Posterior vena cava (tissue), 2 donors: ENCODE results near the gene MR1. TPM values are rescaled to one million over a fixed set of nuclear protein-coding genes. Genes with fewer than 3 reads are reported as not detected.
"Not testable (repeated sequence)": the region's sequence is repeated elsewhere in the genome, so short reads cannot be mapped to it uniquely, and the experiment has no call there.

Experiments
- DNase-seq: peaks from one replicate; pipeline ENCODE4 v3.0.0-alpha.2; 2020; ENCODE audit warnings: low spot score
- intact Hi-C, 2 donors: fragments of 100-400 bp; cut with DNase I; formaldehyde crosslinking; loops; one replicate each; pipeline versions ENCODE4 v1.14.1 to v1.14.2; 2022 to 2023
- total RNA-seq, 2 donors: library from RNA; stranded (reverse); fragmentation: NEBNext Ultra II Directional; extraction: Animal tissue kit (Norgen Biotek cat#: 25700); gene quantifications; one replicate each; pipeline ENCODE4 v1.2.1, GENCODE V29; 2021
- donor health status: DM: yes; HTN: yes; CAD: no.
- donor health status: DM: yes; HTN: yes; CAD: no.

The MR1 gene
- total RNA-seq, 2 donors from 2014 or later = 13.9 to 21.9 TPM

- intact Hi-C loops = loop anchor here in 1 of 2 donors (5.0 kb wide), 1 partner anchor 508 kb away; no protein-coding TSS in a partner anchor
- no peak for DNase-seq
These were observed 25.7 kb downstream of the MR1 start for GRCh38 chr1:181059435-181059834.

GRCh38 chr1:181060066-181060465, 26.3 kb downstream of the MR1 start:
- DNase-seq = no peak
- intact Hi-C loops = no loop called here

- DNase-seq, intact Hi-C loops: not testable (repeated sequence)
These were observed 27.2 kb downstream of the MR1 start for GRCh38 chr1:181060947-181061346.

GRCh38 chr1:181061487-181061886, 27.7 kb downstream of the MR1 start:
- no peak for DNase-seq
- intact Hi-C loops = no loop called here

GRCh38 chr1:181061891-181062835, 28.4 kb downstream of the MR1 start:
- intact Hi-C loops = no loop called here
- DNase-seq = peak; percentile 83

- no peak for DNase-seq
- intact Hi-C loops = no loop called here
These were observed 29.1 kb downstream of the MR1 start for GRCh38 chr1:181062836-181063428.

GRCh38 chr1:181064011-181064623, 30.3 kb downstream of the MR1 start:
- DNase-seq = no peak
- intact Hi-C loops = no loop called here

- intact Hi-C loops = no loop called here
- no peak for DNase-seq
These were observed 30.9 kb downstream of the MR1 start for GRCh38 chr1:181064702-181065101.

- intact Hi-C loops = no loop called here
- no peak for DNase-seq
These were observed 39.9 kb downstream of the MR1 start for GRCh38 chr1:181073638-181074037.

- DNase-seq = no peak
- intact Hi-C loops = no loop called here
These were observed 42.1 kb downstream of the MR1 start for GRCh38 chr1:181075766-181076350.

- no peak for DNase-seq
These were observed 43.1 kb downstream of the MR1 start for GRCh38 chr1:181076852-181077251.

GRCh38 chr1:181077576-181078242, 43.9 kb downstream of the MR1 start:
- DNase-seq = no peak

More at GRCh38 chr1:181076852-181077251, 43.1 kb downstream of the MR1 start:
- intact Hi-C loops = no loop called here

GRCh38 chr1:181079382-181079781, 45.6 kb downstream of the MR1 start:
- intact Hi-C loops = no loop called here
- no peak for DNase-seq

More at GRCh38 chr1:181077576-181078242, 43.9 kb downstream of the MR1 start:
- intact Hi-C loops = no loop called here

- intact Hi-C loops = loop anchor here in 1 of 2 donors (10.0 kb wide), 1 partner anchor 65 kb away; no protein-coding TSS in a partner anchor
- no peak for DNase-seq
These were observed 46.1 kb downstream of the MR1 start for GRCh38 chr1:181079920-181080319.

GRCh38 chr1:181080556-181080955, 46.8 kb downstream of the MR1 start:
- intact Hi-C loops = loop anchor here in 1 of 2 donors (10.0 kb wide), 1 partner anchor 64 kb away; no protein-coding TSS in a partner anchor

GRCh38 chr1:181081395-181081794, 47.6 kb downstream of the MR1 start:
- intact Hi-C loops = loop anchor here in 1 of 2 donors (10.0 kb wide), 1 partner anchor 63 kb away; no protein-coding TSS in a partner anchor
- no peak for DNase-seq

More at GRCh38 chr1:181080556-181080955, 46.8 kb downstream of the MR1 start:
- no peak for DNase-seq

GRCh38 chr1:181083842-181084605, 50.2 kb downstream of the MR1 start:
- no peak for DNase-seq
- intact Hi-C loops = loop anchor here in 1 of 2 donors (10.0 kb wide), 1 partner anchor 61 kb away; no protein-coding TSS in a partner anchor

- intact Hi-C loops = loop anchor here in 1 of 2 donors (10.0 kb wide), 1 partner anchor 60 kb away; no protein-coding TSS in a partner anchor
- no peak for DNase-seq
These were observed 50.8 kb downstream of the MR1 start for GRCh38 chr1:181084606-181084969.
